ENCODE results near the gene IL17C.

DNA sequence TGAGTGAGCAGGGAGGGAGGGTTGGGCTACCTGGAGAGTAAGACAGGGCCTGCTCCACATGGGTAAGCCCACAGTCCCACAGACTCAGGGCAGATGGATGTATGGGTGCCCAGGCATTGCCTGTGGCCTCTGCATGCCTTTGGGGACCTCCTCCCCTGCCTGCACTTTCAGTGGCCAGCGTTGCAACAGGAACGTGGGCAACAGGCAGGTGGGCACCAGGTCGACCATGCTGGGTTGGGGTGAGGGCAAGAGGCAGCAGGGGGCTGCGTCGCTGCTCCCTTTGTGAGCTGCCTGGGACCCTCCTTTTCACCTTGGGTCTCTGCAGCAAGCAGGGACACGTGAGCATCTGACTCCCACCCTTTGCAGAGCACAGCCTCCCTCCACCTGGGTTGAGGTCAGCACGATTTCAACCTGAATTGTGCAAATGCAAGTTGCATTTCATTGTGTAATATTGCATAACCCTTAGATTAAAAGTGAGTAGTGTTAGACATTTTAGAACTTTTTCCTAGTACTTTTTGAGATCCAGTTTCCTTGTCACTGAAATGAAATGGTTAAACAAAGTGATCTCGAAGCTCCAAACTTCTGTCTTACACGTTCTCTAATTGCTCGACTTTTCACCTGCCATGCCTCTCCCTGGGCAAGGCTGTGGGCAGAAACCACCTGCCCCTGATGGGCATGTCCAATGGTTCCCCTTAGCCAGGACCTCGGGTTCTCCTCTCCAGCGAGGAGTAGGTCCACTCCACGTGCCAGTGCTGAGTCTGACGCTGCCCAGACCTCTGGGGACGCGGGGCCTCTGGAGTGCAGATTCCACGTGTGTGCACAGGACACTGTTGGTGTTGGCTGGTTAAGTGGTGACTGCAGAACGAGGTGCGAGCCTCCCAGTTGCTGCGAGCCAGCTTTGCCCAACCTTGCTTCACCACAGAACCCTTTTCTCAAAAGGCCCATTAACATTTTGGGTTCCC lies 32.9 kb upstream of the IL17C start:
- TF ChIP-seq, protein P1, sequence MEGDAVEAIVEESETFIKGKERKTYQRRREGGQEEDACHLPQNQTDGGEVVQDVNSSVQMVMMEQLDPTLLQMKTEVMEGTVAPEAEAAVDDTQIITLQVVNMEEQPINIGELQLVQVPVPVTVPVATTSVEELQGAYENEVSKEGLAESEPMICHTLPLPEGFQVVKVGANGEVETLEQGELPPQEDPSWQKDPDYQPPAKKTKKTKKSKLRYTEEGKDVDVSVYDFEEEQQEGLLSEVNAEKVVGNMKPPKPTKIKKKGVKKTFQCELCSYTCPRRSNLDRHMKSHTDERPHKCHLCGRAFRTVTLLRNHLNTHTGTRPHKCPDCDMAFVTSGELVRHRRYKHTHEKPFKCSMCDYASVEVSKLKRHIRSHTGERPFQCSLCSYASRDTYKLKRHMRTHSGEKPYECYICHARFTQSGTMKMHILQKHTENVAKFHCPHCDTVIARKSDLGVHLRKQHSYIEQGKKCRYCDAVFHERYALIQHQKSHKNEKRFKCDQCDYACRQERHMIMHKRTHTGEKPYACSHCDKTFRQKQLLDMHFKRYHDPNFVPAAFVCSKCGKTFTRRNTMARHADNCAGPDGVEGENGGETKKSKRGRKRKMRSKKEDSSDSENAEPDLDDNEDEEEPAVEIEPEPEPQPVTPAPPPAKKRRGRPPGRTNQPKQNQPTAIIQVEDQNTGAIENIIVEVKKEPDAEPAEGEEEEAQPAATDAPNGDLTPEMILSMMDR (IDR thresholded peaks at IDR 0.05), result no peak
- no peak for TF ChIP-seq YY1 (IDR thresholded peaks at IDR 0.05; ENCODE audit: low read depth)
- TF ChIP-seq POLR2AphosphoS5 (IDR thresholded peaks at IDR 0.05; ENCODE audit: low read depth, low read length), result no peak
- TF ChIP-seq RCOR1 (IDR thresholded peaks at IDR 0.05; ENCODE audit: low read length), result no peak
- no peak for TF ChIP-seq RAD21 (IDR thresholded peaks at IDR 0.05; ENCODE audit: low read length)
- no peak for TF ChIP-seq MXI1 (IDR thresholded peaks at IDR 0.05; ENCODE audit: low read depth, low read length)
- no peak for TF ChIP-seq SMC3 (IDR thresholded peaks at IDR 0.05; ENCODE audit: low read depth, low read length)
- TF ChIP-seq EP300 (IDR thresholded peaks at IDR 0.05; ENCODE audit: borderline replicate concordance in 1 of 2, low read depth in 1 of 2, low read length in 1 of 2), result no peak
- TF ChIP-seq, protein P2, sequence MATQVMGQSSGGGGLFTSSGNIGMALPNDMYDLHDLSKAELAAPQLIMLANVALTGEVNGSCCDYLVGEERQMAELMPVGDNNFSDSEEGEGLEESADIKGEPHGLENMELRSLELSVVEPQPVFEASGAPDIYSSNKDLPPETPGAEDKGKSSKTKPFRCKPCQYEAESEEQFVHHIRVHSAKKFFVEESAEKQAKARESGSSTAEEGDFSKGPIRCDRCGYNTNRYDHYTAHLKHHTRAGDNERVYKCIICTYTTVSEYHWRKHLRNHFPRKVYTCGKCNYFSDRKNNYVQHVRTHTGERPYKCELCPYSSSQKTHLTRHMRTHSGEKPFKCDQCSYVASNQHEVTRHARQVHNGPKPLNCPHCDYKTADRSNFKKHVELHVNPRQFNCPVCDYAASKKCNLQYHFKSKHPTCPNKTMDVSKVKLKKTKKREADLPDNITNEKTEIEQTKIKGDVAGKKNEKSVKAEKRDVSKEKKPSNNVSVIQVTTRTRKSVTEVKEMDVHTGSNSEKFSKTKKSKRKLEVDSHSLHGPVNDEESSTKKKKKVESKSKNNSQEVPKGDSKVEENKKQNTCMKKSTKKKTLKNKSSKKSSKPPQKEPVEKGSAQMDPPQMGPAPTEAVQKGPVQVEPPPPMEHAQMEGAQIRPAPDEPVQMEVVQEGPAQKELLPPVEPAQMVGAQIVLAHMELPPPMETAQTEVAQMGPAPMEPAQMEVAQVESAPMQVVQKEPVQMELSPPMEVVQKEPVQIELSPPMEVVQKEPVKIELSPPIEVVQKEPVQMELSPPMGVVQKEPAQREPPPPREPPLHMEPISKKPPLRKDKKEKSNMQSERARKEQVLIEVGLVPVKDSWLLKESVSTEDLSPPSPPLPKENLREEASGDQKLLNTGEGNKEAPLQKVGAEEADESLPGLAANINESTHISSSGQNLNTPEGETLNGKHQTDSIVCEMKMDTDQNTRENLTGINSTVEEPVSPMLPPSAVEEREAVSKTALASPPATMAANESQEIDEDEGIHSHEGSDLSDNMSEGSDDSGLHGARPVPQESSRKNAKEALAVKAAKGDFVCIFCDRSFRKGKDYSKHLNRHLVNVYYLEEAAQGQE (IDR thresholded peaks at IDR 0.05; ENCODE audit: low read depth, low read length), result no peak
- TF ChIP-seq, protein P3, sequence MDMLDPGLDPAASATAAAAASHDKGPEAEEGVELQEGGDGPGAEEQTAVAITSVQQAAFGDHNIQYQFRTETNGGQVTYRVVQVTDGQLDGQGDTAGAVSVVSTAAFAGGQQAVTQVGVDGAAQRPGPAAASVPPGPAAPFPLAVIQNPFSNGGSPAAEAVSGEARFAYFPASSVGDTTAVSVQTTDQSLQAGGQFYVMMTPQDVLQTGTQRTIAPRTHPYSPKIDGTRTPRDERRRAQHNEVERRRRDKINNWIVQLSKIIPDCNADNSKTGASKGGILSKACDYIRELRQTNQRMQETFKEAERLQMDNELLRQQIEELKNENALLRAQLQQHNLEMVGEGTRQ (IDR thresholded peaks at IDR 0.05; ENCODE audit: borderline replicate concordance, low read depth, low read length), result no peak
- TF ChIP-seq SIN3A (IDR thresholded peaks at IDR 0.05; ENCODE audit: borderline replicate concordance, low read depth, low read length), result no peak
- TF ChIP-seq NRF1 (IDR thresholded peaks at IDR 0.05; ENCODE audit: low read depth, low read length), result no peak

All from SK-N-SH (cell line).